GM12878 (cell line): Measurements from ENCODE around the gene RABL3. TPM values are rescaled to one million over a fixed set of nuclear protein-coding genes. Genes with fewer than 3 reads are reported as not detected.

Experiments
- ATAC-seq: fragments of 200-7000 bp; cut with Tn5 transposase; 3 replicates; pipeline ENCODE4 v1.9.1; 2020; ENCODE audit warnings: mild to moderate bottlenecking, moderate library complexity
- BruUV-seq: library from RNA; stranded (reverse); fragments of 400-500 nt; replicated peaks from 2 replicates; lab custom pipeline; 2021; lab: Mats Ljungman, UMichigan
- CTCF ChIA-PET: fragments of 300-600 bp; sonication (Branson Sonifier 250); formaldehyde crosslinking; extraction: SDS; loops from one replicate; lab custom pipeline; 2021; ENCODE audit warnings: inconsistent platforms; lab: Yijun Ruan, JAX
- POLR2A ChIA-PET: fragments of 350-600 bp; formaldehyde crosslinking; extraction: SDS; loops from one replicate; lab custom pipeline; 2021; ENCODE audit warnings: inconsistent platforms; lab: Charles Lee
- RAD21 ChIA-PET: fragments of 300-600 bp; sonication (Branson Sonifier 250); formaldehyde crosslinking; loops from one replicate; lab custom pipeline; 2023; ENCODE audit warnings: antibody characterized with exemption; ENCODE audit not compliant: unreplicated experiment; lab: Charles Lee
- SMC1A ChIA-PET: fragments of 300-600 bp; sonication (Branson Sonifier 250); formaldehyde crosslinking; loops from one replicate; lab custom pipeline; 2023; ENCODE audit not compliant: unreplicated experiment, uncharacterized antibody; lab: Charles Lee
- DNase-seq: peaks from one replicate; pipeline ENCODE4 v3.0.0-alpha.2; 2011; ENCODE audit warnings: low read depth, low spot score
- FAIRE-seq: peaks from 3 replicates; lab custom pipeline; 2011; peaks lifted over from hg19 to GRCh38; lab: Jason Lieb, UNC
- H2AFZ ChIP-seq: 2 replicates; pipeline ENCODE4 v1.6.0; 2011; ENCODE audit warnings: low read depth, low read length, control low read depth; ENCODE audit not compliant: control insufficient read depth
- H3K27ac ChIP-seq: 2 replicates; pipeline ENCODE4 v1.5.1; 2011; ENCODE audit warnings: control low read depth; ENCODE audit not compliant: control insufficient read depth, insufficient read depth
- H3K27me3 ChIP-seq, 2 experiments: replicated peaks in 1 of 2; 2 replicates each; pipeline versions ENCODE4 v1.6.0 to v1.6.1; 2011; ENCODE audit warnings: low read length in 1 of 2; ENCODE audit not compliant: control insufficient read depth in 2 of 2, insufficient read depth in 2 of 2
- H3K36me3 ChIP-seq, 2 experiments: 2 replicates each; pipeline ENCODE4 v1.5.1; 2011; ENCODE audit warnings: low read length in 1 of 2; ENCODE audit not compliant: control insufficient read depth in 2 of 2, insufficient read depth in 2 of 2
- H3K4me1 ChIP-seq: 2 replicates; pipeline ENCODE4 v1.6.1; 2011; ENCODE audit warnings: mild to moderate bottlenecking, low read length, moderate library complexity, mixed read lengths; ENCODE audit not compliant: control insufficient read depth, insufficient read depth
- H3K4me2 ChIP-seq: 2 replicates; pipeline ENCODE4 v1.6.0; 2011; ENCODE audit warnings: control low read depth; ENCODE audit not compliant: control insufficient read depth, insufficient read depth
- H3K4me3 ChIP-seq: fragments of 200-600 bp; sonication (generic); 2 replicates; pipeline ENCODE4 v1.5.1; 2016
- H3K79me2 ChIP-seq: 2 replicates; pipeline ENCODE4 v1.6.0; 2011; ENCODE audit warnings: low read length; ENCODE audit not compliant: control insufficient read depth, insufficient read depth
- H3K9ac ChIP-seq: 2 replicates; pipeline ENCODE4 v1.8.0; 2011; ENCODE audit warnings: low read length, control low read depth, mixed read lengths; ENCODE audit not compliant: control insufficient read depth, insufficient read depth
- H3K9me3 ChIP-seq: replicated peaks from 3 replicates; pipeline ENCODE4 v1.5.1; 2011; ENCODE audit warnings: mild to moderate bottlenecking, low read length; ENCODE audit not compliant: control insufficient read depth, insufficient read depth
- H4K20me1 ChIP-seq: 2 replicates; pipeline ENCODE4 v1.6.0; 2011; ENCODE audit not compliant: control insufficient read depth, insufficient read depth
- CHD2 ChIP-seq: IDR thresholded peaks from 2 replicates; pipeline ENCODE4 v1.6.1; 2011; ENCODE audit warnings: low read depth, low read length, improper control_type of control experiment, borderline replicate concordance
- ETV6 ChIP-seq, 2 experiments: fragments of 450-650 bp in 1 of 2; IDR thresholded peaks in 1 of 2; conservative IDR thresholded peaks in 1 of 2; 2 replicates each; pipeline ENCODE4 v1.6.1; 2014; ENCODE audit warnings: antibody characterized with exemption in 1 of 2, borderline replicate concordance in 1 of 2, low read depth in 1 of 2, mild to moderate bottlenecking in 1 of 2, moderate library complexity in 1 of 2
- FOXM1 ChIP-seq: IDR thresholded peaks from 2 replicates; pipeline ENCODE4 v1.6.1; 2012; ENCODE audit warnings: low read depth, mild to moderate bottlenecking, inconsistent platforms, low read length, moderate library complexity
- IRF4 ChIP-seq: IDR thresholded peaks from 2 replicates; pipeline ENCODE4 v1.6.1; 2011; ENCODE audit warnings: low read depth, low read length
- MTA2 ChIP-seq: fragments of 450-650 bp; IDR thresholded peaks from 2 replicates; pipeline ENCODE4 v1.6.1; 2016; ENCODE audit warnings: low read depth, mild to moderate bottlenecking, moderate library complexity
- RB1 ChIP-seq: fragments of 450-650 bp; formaldehyde crosslinking; IDR thresholded peaks from 2 replicates; pipeline ENCODE4 v1.6.1; 2017; ENCODE audit warnings: mild to moderate bottlenecking, borderline replicate concordance
- SMARCA5 ChIP-seq: fragments of 450-650 bp; IDR thresholded peaks from 2 replicates; pipeline ENCODE4 v1.6.1; 2017; ENCODE audit warnings: mild to moderate bottlenecking
- SRF ChIP-seq, 2 experiments: IDR thresholded peaks; 2 replicates each; pipeline ENCODE4 v1.6.1; 2011; ENCODE audit warnings: low read depth in 2 of 2, low read length in 2 of 2, mild to moderate bottlenecking in 1 of 2, moderate library complexity in 1 of 2
- SUZ12 ChIP-seq: fragments of 200-600 bp; sonication (generic); IDR thresholded peaks from one replicate; pipeline ENCODE4 v1.6.1; 2018; ENCODE audit warnings: antibody characterized with exemption, mild to moderate bottlenecking; ENCODE audit not compliant: unreplicated experiment
- ZNF274 ChIP-seq: IDR thresholded peaks from one replicate; pipeline ENCODE4 v1.8.0; 2011; ENCODE audit not compliant: insufficient read length, insufficient read depth
- ZNF622 ChIP-seq: fragments of 450-650 bp; IDR thresholded peaks from 2 replicates; pipeline ENCODE4 v1.6.1; 2017; ENCODE audit warnings: mild to moderate bottlenecking, inconsistent platforms
- WGBS: methylation state at CpG from one replicate; pipeline ENCODE4 v1.1.6; 2016; ENCODE audit warnings: low lambda C conversion rate; ENCODE audit not compliant: insufficient replicate concordance, insufficient coverage; ENCODE audit errors: missing lambda C conversion rate; 5-methylcytosine and 5-hydroxymethylcytosine counted together
- in situ Hi-C: fragments of 300-500 bp; cut with MboI; formaldehyde crosslinking; loops from 9 replicates; pipeline ENCODE4 v1.14.3; 2018; ENCODE audit warnings: mixed read lengths
- intact Hi-C: fragments of 100-400 bp; cut with micrococcal nuclease; formaldehyde crosslinking; loops from one replicate; pipeline ENCODE4 v1.14.2; 2022; ENCODE audit not compliant: unreplicated experiment
- polyA plus RNA-seq, 11 experiments: library from polyadenylated mRNA; depleted of rRNA in 4 of 11; unstranded in 6 of 11; stranded (reverse) in 5 of 11; fragments of >200 nt; fragmentation: Nextera tagmentation in 4 of 11; fragmentation: Illumina TruSeq in 1 of 11; extraction: Ambion mirVana in 4 of 11; extraction: Trizol in 1 of 11; gene quantifications; 1 replicate in 1 of 11; 2 replicates in 10 of 11; pipeline versions ENCODE4 v1.2.1 to v1.2.3, GENCODE V29; 2011 to 2016; ENCODE audit warnings: inconsistent platforms in 2 of 11, missing spikeins in 2 of 11, low read depth in 1 of 11
- total RNA-seq, 4 experiments: library from RNA; depleted of rRNA in 3 of 4; stranded (reverse); fragments of >200 nt in 3 of 4; fragmentation: Illumina TruSeq in 1 of 4; extraction: Trizol in 1 of 4; gene quantifications; 2 replicates each; pipeline versions ENCODE4 v1.2.1 to v1.2.3, GENCODE V29; 2013 to 2021
- TF ChIP-seq, protein P1 (sequence below): fragments of 450-650 bp; IDR thresholded peaks from 2 replicates; pipeline ENCODE4 v1.6.1; 2017; ENCODE audit warnings: antibody characterized with exemption, mild to moderate bottlenecking, moderate library complexity
- TF ChIP-seq, protein P2 (sequence below): IDR thresholded peaks from 2 replicates; pipeline ENCODE4 v1.6.1; 2012; ENCODE audit warnings: low read length, inconsistent platforms
- TF ChIP-seq, protein P3 (sequence below): IDR thresholded peaks from 2 replicates; pipeline ENCODE4 v1.6.1; 2011; ENCODE audit warnings: borderline replicate concordance, low read depth, mild to moderate bottlenecking, moderate library complexity, low read length; ENCODE audit not compliant: insufficient read depth, poor library complexity, severe bottlenecking
- TF ChIP-seq, protein P4 (sequence below): fragments of 450-650 bp; formaldehyde crosslinking; IDR thresholded peaks from 2 replicates; pipeline ENCODE4 v1.4.0; 2020; ENCODE audit warnings: mild to moderate bottlenecking, moderate library complexity

Gene RABL3
- total and polyA plus RNA-seq, 10 of the 15 experiments (the other 5 are each of a cell fraction or from before 2014, with no cell fraction given) = 10.5 to 38.0 (median 25.2) TPM

DNA sequence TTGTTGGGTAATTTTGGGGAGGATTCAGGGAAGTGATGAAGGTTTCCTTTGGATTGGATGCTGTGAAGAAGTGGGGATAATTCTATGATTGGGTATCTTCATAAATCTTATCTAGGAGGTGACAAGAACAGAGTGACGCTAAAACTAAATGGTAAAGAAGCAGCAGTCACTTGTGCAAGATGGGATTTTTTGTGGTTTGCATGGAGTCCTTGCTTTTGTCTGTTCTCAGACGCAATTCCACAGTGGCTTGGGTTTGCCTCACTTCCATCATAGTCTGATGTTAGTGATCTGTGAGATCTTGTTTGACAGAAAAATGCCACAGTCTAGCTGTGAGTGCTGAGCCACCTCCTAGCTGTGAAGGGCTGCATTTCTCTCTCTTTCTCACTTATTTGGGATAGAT, 27.1 kb upstream of the RABL3 start:
- peaks cover 30% of the 10 kb centered on the region for H3K79me2 ChIP-seq
- no peak overlapping the region for H3K4me3 ChIP-seq
- H3K4me1 ChIP-seq = peaks cover 12% of the 10 kb centered on the region
- H3K9ac ChIP-seq = no peak overlapping the region
- intact Hi-C loops (no loop called here), in situ Hi-C loops (no loop called here)
- no peaks in the 10 kb centered on the region for H3K9me3 ChIP-seq
- H3K4me2 ChIP-seq = no peak overlapping the region
- no TSS peak for BruUV-seq
- FAIRE-seq = no peak
- H3K27me3 ChIP-seq = no peaks in the 10 kb centered on the region
- H3K36me3 ChIP-seq = peaks cover 0 to 3% of the 10 kb centered on the region in 2 experiments; a peak in 2 of 4 replicates
- H4K20me1 ChIP-seq = no peaks in the 10 kb centered on the region
- CTCF ChIA-PET = interaction anchor here (1.5 kb wide), 1 partner anchor 208 kb away, joined by 3 read pairs; no protein-coding TSS in a partner anchor
- DNase-seq = no peak
- 100% methylated on average over 2 of the region's 2 CpGs for WGBS
- ATAC-seq = no peak
- SMC1A ChIA-PET = interaction anchor here (0.6 to 4.8 kb wide), 4 partner anchors 16 to 706 kb away, joined by 3 to 20 read pairs (median 4); no protein-coding TSS in a partner anchor
- POLR2A ChIA-PET = interaction anchor here (1.2 kb wide), 1 partner anchor 11 kb away, joined by 4 read pairs; no protein-coding TSS in a partner anchor
- RAD21 ChIA-PET = interaction anchor here (1.3 to 2.3 kb wide), 2 partner anchors 25 to 173 kb away, joined by 5 to 8 read pairs; partner anchors contain the start of gene NDUFB4
- TF ChIP-seq IRF4 (no peak), ZNF622 (no peak), SUZ12 (no peak), SMARCA5 (no peak), FOXM1 (no peak), ETV6 (conservative IDR thresholded peaks at IDR 0.05 in 1 of 2, IDR thresholded peaks at IDR 0.05 in 1 of 2; ENCODE audit: borderline replicate concordance in 1 of 2, low read depth in 1 of 2) (no peak), CHD2 (no peak), SRF (IDR thresholded peaks at IDR 0.05; ENCODE audit: low read depth in 2 of 2, low read length in 2 of 2) (no peak), RB1 (no peak), ZNF274 (no peak), MTA2 (no peak)
- TF ChIP-seq, protein P1, sequence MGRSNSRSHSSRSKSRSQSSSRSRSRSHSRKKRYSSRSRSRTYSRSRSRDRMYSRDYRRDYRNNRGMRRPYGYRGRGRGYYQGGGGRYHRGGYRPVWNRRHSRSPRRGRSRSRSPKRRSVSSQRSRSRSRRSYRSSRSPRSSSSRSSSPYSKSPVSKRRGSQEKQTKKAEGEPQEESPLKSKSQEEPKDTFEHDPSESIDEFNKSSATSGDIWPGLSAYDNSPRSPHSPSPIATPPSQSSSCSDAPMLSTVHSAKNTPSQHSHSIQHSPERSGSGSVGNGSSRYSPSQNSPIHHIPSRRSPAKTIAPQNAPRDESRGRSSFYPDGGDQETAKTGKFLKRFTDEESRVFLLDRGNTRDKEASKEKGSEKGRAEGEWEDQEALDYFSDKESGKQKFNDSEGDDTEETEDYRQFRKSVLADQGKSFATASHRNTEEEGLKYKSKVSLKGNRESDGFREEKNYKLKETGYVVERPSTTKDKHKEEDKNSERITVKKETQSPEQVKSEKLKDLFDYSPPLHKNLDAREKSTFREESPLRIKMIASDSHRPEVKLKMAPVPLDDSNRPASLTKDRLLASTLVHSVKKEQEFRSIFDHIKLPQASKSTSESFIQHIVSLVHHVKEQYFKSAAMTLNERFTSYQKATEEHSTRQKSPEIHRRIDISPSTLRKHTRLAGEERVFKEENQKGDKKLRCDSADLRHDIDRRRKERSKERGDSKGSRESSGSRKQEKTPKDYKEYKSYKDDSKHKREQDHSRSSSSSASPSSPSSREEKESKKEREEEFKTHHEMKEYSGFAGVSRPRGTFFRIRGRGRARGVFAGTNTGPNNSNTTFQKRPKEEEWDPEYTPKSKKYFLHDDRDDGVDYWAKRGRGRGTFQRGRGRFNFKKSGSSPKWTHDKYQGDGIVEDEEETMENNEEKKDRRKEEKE = no peak
- TF ChIP-seq, protein P2, sequence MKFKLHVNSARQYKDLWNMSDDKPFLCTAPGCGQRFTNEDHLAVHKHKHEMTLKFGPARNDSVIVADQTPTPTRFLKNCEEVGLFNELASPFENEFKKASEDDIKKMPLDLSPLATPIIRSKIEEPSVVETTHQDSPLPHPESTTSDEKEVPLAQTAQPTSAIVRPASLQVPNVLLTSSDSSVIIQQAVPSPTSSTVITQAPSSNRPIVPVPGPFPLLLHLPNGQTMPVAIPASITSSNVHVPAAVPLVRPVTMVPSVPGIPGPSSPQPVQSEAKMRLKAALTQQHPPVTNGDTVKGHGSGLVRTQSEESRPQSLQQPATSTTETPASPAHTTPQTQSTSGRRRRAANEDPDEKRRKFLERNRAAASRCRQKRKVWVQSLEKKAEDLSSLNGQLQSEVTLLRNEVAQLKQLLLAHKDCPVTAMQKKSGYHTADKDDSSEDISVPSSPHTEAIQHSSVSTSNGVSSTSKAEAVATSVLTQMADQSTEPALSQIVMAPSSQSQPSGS = no peak
- TF ChIP-seq, protein P3, sequence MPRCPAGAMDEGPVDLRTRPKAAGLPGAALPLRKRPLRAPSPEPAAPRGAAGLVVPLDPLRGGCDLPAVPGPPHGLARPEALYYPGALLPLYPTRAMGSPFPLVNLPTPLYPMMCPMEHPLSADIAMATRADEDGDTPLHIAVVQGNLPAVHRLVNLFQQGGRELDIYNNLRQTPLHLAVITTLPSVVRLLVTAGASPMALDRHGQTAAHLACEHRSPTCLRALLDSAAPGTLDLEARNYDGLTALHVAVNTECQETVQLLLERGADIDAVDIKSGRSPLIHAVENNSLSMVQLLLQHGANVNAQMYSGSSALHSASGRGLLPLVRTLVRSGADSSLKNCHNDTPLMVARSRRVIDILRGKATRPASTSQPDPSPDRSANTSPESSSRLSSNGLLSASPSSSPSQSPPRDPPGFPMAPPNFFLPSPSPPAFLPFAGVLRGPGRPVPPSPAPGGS = no peak
- TF ChIP-seq, protein P4, sequence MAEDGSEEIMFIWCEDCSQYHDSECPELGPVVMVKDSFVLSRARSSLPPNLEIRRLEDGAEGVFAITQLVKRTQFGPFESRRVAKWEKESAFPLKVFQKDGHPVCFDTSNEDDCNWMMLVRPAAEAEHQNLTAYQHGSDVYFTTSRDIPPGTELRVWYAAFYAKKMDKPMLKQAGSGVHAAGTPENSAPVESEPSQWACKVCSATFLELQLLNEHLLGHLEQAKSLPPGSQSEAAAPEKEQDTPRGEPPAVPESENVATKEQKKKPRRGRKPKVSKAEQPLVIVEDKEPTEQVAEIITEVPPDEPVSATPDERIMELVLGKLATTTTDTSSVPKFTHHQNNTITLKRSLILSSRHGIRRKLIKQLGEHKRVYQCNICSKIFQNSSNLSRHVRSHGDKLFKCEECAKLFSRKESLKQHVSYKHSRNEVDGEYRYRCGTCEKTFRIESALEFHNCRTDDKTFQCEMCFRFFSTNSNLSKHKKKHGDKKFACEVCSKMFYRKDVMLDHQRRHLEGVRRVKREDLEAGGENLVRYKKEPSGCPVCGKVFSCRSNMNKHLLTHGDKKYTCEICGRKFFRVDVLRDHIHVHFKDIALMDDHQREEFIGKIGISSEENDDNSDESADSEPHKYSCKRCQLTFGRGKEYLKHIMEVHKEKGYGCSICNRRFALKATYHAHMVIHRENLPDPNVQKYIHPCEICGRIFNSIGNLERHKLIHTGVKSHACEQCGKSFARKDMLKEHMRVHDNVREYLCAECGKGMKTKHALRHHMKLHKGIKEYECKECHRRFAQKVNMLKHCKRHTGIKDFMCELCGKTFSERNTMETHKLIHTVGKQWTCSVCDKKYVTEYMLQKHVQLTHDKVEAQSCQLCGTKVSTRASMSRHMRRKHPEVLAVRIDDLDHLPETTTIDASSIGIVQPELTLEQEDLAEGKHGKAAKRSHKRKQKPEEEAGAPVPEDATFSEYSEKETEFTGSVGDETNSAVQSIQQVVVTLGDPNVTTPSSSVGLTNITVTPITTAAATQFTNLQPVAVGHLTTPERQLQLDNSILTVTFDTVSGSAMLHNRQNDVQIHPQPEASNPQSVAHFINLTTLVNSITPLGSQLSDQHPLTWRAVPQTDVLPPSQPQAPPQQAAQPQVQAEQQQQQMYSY (CRISPR knock-in tag) = no peak
- H3K27ac ChIP-seq = no peak overlapping the region
- H2AFZ ChIP-seq = no peak overlapping the region
